Activated naive CD8-positive, alpha-beta T cell (primary cell): Measurements from ENCODE around the gene CC2D1B.
"Not testable (repeated sequence)": the region's sequence is repeated elsewhere in the genome, so short reads cannot be mapped to it uniquely, and the experiment has no call there.

Experiments used
- H3K27ac Mint-ChIP-seq: one replicate; pipeline ENCODE4 v1.8.0; 2021; ENCODE audit warnings: mixed read lengths
- H3K27me3 Mint-ChIP-seq: one replicate; pipeline ENCODE4 v1.8.0; 2021; ENCODE audit warnings: mixed read lengths
- H3K36me3 Mint-ChIP-seq: one replicate; pipeline ENCODE4 v1.8.0; 2021; ENCODE audit warnings: mixed read lengths
- H3K4me1 Mint-ChIP-seq: one replicate; pipeline ENCODE4 v1.8.0; 2021; ENCODE audit warnings: low read depth, mixed read lengths
- H3K4me3 Mint-ChIP-seq: one replicate; pipeline ENCODE4 v1.8.0; 2021; ENCODE audit warnings: mild to moderate bottlenecking, mixed read lengths
- H3K9me3 Mint-ChIP-seq: one replicate; pipeline ENCODE4 v1.8.0; 2021; ENCODE audit warnings: low read depth, mixed read lengths

CC2D1B gene, protein sequence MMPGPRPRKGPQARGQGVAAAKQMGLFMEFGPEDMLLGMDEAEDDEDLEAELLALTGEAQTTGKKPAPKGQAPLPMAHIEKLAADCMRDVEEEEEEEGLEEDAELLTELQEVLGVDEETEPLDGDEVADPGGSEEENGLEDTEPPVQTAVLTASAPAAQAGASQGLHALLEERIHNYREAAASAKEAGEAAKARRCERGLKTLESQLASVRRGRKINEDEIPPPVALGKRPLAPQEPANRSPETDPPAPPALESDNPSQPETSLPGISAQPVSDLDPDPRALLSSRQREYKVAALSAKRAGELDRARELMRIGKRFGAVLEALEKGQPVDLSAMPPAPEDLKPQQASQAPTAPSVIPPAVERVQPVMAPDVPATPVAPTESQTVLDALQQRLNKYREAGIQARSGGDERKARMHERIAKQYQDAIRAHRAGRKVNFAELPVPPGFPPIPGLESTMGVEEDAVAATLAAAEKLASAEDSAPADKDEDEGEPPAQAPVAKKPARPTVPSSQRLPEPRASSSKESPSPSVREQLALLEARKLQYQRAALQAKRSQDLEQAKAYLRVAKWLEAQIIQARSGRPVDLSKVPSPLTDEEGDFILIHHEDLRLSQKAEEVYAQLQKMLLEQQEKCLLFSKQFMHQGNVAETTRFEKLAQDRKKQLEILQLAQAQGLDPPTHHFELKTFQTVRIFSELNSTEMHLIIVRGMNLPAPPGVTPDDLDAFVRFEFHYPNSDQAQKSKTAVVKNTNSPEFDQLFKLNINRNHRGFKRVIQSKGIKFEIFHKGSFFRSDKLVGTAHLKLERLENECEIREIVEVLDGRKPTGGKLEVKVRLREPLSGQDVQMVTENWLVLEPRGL

DNA sequence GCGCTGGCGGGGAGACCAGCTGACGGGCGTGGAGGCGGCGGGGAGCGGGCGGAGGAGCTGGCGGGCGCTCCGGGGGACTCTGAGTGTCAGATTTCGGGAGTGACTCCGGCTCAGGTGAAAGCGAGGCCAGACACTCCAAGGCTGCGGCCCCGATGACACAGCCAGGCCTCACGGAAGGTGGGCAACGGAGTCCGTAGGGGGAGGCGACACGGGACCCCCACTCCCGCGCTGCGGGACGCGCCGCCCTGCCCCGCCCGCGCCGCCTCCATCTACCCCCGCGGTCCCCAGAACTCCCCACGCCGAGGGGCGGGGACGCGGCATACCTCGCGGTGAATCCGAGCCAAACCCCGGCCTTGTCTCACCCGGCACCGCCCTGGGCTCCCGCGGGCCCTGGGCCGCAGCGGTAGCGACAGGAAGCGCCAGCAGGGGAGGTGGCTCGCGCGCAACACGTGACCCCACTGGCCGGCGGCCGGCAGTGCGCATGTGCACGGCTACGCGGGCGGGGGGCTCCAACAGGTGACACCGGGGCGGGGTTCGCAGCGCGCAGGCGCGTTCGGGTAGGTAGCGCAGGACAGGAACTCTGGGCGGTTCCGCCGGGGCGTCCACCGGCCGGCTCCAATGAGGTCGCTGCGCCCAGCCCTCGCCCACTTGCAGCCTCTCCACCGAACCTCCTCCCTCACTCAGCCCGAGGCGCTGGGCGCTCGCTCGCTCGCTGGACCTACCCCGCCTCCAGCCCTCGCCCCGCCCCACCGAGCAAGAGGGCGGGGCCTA, at the start of gene CC2D1B:
TSS of gene CC2D1B (minus strand) at position 460 of the 771 bp plus-strand sequence. CDS start 1,585 bp downstream, outside the sequence.
- peaks cover 52% of the 10 kb centered on the region for H3K4me1 Mint-ChIP-seq

DNA sequence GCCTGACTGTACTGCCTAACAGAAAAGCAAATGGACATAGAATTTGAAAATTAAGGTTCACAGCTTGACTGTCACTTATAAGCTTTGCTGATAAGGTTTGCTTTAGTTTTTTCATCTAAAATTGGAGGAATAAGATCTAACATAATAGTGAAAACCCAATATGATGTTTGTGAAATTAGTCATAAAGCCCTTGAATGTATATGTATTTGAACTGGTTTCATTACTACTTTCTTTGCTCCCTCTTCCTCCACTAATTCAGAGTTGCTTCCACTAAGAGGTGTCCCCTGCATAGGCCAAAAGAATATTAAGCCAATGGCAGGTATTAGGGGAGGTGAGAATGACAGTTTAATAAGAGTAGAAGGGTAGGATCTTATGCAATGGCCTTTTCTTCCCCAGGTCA, 48.9 kb upstream of the CC2D1B start:
- Mint-ChIP-seq H3K9me3 (no peaks in the 10 kb centered on the region), H3K27me3 (no peaks in the 10 kb centered on the region), H3K36me3 (peaks cover 16% of the 10 kb centered on the region), H3K4me1 (peaks cover 27% of the 10 kb centered on the region), H3K4me3 (no peak overlapping the region), H3K27ac (no peak overlapping the region)

More for the DNA sequence above, at the start of gene CC2D1B:
- Mint-ChIP-seq H3K27ac (peak within 1 kb of the TSS; percentile 92), H3K4me3 (peak within 1 kb of the TSS; percentile 97), H3K27me3 (no peaks in the 10 kb centered on the region), H3K36me3 (peaks cover 2% of the 10 kb centered on the region), H3K9me3 (no peaks in the 10 kb centered on the region)

DNA sequence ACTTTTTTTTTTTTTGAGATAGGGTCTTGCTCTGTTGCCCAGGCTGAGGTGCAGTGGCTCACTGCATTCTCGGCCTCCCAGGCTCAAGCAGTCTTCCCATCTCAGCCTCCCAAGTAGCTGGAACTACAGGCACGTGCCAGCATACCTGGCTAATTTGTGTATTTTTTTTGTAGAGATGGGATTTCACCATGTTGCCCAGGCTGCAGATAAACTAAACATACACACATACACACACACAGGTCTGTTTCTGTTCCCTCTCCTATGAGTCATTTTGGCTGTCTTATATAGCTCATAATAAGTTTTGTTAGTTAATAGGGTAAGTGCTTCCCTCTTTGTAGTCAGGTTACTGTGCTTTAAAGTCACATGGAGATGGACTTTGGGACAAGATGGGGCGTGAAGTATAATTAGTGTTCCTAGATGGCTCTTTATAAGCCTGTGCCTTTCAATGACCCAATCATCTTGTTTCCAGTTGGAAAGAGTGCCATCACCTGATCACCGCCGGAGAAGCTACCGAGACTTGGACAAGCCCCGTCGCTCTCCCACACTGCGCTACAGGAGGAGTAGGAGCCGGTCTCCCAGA, 47.5 kb upstream of the CC2D1B start:
- Mint-ChIP-seq H3K36me3 (peaks cover 17% of the 10 kb centered on the region), H3K9me3 (no peaks in the 10 kb centered on the region), H3K27ac (no peak overlapping the region), H3K4me3 (no peak overlapping the region), H3K27me3 (no peaks in the 10 kb centered on the region), H3K4me1 (peaks cover 18% of the 10 kb centered on the region)

DNA sequence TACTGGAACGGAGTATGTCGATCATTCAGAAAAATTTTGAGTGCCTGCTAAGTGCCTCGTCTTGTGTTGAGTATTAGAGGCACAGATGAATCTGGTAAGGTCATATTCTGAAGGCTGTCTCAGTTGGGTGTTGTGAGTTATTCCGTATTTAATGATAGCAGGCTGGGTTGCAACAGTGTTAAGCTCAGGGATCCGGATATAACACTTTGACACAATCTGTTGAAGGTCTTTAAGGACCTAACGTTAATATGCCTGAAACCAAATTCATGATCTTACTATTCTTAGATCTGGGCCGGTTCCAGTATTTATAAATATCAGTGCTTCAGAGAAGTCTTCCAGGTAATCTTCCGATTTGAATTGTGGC, 39.0 kb upstream of the CC2D1B start:
- peaks cover 19% of the 10 kb centered on the region for H3K36me3 Mint-ChIP-seq
- H3K4me1 Mint-ChIP-seq = peaks cover 37% of the 10 kb centered on the region

DNA sequence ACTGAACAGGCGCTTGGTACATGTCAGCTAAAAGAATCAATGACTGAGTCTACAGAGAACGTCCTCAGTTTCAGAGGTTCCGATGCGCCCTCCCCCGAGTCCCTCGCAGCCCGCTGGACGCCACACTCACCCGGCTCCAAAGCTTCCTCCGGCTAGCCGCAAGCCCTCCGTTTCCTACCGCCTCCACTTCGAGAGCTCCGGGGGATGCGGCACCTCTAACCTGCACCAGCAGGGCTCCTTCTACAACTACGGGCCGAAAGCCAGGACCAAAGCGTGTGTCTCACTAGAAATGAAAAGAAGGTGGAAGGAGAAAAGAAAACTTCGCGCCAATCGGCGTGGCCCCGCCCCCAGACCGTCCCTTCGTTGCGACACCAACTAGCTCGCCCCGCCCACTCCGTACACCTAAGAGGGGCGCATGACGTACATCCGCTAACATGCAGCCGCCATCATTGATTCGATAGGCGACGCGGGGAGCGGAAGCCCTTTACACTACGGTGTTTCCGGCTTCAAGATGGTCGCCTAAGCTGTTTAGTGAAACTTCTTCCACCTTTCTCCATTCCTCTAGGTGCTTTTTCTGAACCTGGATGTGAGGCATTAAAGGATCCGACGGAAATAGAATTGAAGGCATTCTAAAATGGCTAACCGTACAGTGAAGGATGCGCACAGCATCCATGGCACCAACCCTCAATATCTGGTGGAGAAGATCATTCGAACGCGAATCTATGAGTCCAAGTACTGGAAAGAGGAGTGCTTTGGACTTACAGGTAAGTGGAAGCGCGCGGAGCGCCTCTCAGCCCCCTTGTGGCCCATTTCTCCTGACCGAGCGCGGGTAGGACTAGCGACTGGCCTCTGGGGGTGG, 38.3 kb upstream of the CC2D1B start, which contains the start of the genes ORC1 and PRPF38A:
TSS of gene ORC1 (minus strand) at position 308 of the 859 bp plus-strand sequence. CDS start 2,200 bp downstream, outside the sequence.
TSS of gene PRPF38A (plus strand) at position 487 of the 859 bp plus-strand sequence. CDS start at position 635, 148 bp downstream.
- peak within 1 kb of the TSS; percentile 100 for H3K4me3 Mint-ChIP-seq
- H3K4me1 Mint-ChIP-seq = peaks cover 37% of the 10 kb centered on the region
- peak within 1 kb of the TSS; percentile 99 for H3K27ac Mint-ChIP-seq
- H3K36me3 Mint-ChIP-seq = peaks cover 19% of the 10 kb centered on the region
- no peaks in the 10 kb centered on the region for H3K27me3 Mint-ChIP-seq
- no peaks in the 10 kb centered on the region for H3K9me3 Mint-ChIP-seq

More for the DNA sequence above, 39.0 kb upstream of the CC2D1B start:
- Mint-ChIP-seq H3K27me3 (no peaks in the 10 kb centered on the region), H3K27ac (peak overlapping the region; percentile 99), H3K4me3 (peak overlapping the region; percentile 100), H3K9me3 (no peaks in the 10 kb centered on the region)

DNA sequence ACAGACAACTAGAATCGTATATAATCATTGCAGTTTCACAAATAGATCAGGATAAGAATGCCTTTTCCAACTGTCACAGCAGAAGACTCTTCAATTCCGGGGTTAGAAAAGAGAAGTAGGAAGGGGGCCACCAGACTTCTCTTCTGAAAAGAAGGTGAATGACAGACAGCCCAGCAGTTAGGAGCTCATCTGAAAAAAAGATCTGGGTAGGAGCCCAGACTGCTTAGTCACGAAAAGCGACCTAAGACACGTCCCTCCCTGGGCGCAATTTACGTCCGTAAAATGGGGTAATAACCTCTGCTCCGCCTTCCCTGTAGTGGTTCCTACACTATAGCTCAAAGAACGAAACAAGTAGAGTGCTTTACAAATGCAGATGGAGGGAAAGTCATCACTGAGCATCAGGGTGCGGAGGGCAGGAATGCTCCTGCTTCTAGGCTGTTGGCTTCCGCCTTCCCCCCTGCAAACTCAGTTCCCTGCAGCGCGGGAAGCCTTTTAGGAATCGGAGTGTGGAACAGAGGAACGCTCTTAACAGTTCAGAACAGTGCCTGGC, 37.6 kb upstream of the CC2D1B start:
- Mint-ChIP-seq H3K27ac (peak overlapping the region; percentile 99), H3K4me3 (peak overlapping the region; percentile 100), H3K9me3 (no peaks in the 10 kb centered on the region), H3K4me1 (peaks cover 33% of the 10 kb centered on the region), H3K36me3 (peaks cover 18% of the 10 kb centered on the region), H3K27me3 (no peaks in the 10 kb centered on the region)

DNA sequence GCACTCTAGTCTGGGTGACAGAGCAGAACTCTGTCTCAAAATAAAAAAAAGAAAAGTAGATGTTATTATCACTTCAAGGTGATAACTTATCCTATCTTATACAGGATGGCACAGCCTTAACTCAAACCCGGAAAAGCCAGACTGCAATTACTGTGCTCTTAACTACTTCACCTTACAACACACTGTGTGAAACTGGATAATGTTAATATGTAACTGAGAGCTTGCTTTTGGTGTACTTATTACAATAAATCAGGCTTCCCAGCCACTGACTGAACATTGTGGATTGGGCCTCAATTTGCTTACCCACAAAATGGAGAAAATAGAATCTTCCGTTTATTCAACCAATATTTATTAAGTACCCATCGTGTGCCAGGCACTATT, 36.8 kb upstream of the CC2D1B start:
- Mint-ChIP-seq H3K27ac (no peak overlapping the region), H3K27me3 (no peaks in the 10 kb centered on the region), H3K4me1 (peaks cover 33% of the 10 kb centered on the region), H3K36me3 (peaks cover 18% of the 10 kb centered on the region), H3K9me3 (no peaks in the 10 kb centered on the region), H3K4me3 (peak overlapping the region; percentile 100)

DNA sequence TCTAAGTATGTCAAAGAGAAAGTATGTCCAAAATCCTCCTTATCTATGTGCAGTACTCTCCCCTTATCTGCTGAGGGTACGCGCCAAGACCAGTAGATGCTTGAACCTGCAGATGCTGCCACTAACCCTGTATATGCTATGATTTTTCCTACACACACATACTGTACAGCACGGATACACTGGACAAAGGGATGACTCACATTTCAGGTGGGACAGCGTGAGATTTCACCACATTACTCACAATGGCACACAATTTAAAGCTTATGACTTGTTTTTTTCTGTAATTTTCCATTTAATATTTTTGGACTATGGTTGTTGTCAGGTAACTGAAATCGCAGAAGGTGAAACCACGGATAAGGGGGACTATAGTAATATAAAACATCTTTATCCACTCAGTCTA, 34.1 kb upstream of the CC2D1B start:
- no peak overlapping the region for H3K27ac Mint-ChIP-seq
- H3K36me3 Mint-ChIP-seq = peaks cover 18% of the 10 kb centered on the region
- H3K9me3 Mint-ChIP-seq = no peaks in the 10 kb centered on the region
- no peaks in the 10 kb centered on the region for H3K27me3 Mint-ChIP-seq
- H3K4me3 Mint-ChIP-seq = no peak overlapping the region
- H3K4me1 Mint-ChIP-seq = peaks cover 15% of the 10 kb centered on the region

DNA sequence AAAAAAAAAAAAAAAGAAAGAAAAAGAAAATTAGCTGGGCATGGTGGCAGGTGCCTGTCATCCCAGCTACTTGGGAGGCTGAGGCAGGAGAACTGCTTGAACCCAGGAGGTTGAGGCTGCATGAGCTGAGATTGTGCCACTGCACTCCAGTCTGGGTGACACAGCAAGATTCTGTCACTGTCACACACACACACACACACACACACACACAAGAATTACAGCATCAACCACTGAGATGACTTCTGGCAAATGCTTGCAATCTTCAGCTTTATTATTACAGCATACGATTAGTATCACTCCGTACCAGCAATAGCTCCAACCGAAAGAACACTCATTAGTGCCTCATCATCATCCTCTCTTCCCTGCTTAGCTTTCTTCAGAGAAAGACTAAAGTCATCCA, 33.6 kb upstream of the CC2D1B start:
- Mint-ChIP-seq H3K4me3 (no peak overlapping the region), H3K27me3 (no peaks in the 10 kb centered on the region), H3K36me3 (peaks cover 18% of the 10 kb centered on the region), H3K27ac (no peak overlapping the region), H3K9me3 (no peaks in the 10 kb centered on the region), H3K4me1 (peaks cover 12% of the 10 kb centered on the region)

DNA sequence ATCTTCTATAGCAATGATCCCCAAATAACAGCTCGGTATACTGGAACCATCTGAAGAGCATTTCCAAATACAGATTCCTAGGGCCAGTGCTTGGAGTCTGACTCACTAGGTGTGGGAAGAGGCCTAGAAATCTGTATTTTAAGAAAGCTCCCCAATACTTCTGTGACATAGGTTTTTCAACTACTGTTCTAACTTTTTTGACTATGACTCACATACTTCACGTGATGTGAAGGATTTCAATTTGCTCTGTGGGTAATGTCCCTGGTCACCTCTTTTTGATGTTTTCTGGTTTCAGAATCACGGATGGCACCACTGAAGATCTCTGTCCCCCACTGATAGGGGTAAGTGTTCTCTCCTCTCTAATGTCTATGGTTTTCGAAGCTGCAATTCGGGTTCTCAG, 27.2 kb upstream of the CC2D1B start:
- no peaks in the 10 kb centered on the region for H3K4me1 Mint-ChIP-seq
- no peaks in the 10 kb centered on the region for H3K9me3 Mint-ChIP-seq
- H3K4me3 Mint-ChIP-seq = no peak overlapping the region
- peaks cover 26% of the 10 kb centered on the region for H3K36me3 Mint-ChIP-seq
- no peak overlapping the region for H3K27ac Mint-ChIP-seq
- no peaks in the 10 kb centered on the region for H3K27me3 Mint-ChIP-seq

DNA sequence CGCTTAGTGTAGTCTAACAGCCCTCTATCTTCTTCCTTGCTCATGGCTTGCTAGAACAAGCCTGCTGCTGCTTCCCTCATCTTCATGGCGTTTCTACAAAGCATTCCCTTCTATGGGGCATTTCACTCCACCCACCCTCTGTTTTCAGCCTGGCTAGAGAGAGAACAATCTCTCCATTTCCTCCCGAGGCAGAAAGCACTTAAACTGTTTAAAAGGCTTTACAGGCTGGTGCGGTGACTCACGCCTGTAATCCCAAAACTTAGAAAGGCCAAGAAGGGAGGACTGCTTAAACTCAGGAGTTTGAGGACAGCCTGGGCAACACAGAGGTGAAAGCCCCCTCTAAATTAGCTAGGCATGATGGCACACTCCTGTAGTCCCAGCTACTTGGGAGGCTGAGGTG, 20.5 kb upstream of the CC2D1B start:
- Mint-ChIP-seq H3K27ac (no peak overlapping the region), H3K27me3 (no peaks in the 10 kb centered on the region), H3K36me3 (peaks cover 18% of the 10 kb centered on the region), H3K4me1 (no peaks in the 10 kb centered on the region), H3K9me3 (no peaks in the 10 kb centered on the region), H3K4me3 (no peak overlapping the region)

DNA sequence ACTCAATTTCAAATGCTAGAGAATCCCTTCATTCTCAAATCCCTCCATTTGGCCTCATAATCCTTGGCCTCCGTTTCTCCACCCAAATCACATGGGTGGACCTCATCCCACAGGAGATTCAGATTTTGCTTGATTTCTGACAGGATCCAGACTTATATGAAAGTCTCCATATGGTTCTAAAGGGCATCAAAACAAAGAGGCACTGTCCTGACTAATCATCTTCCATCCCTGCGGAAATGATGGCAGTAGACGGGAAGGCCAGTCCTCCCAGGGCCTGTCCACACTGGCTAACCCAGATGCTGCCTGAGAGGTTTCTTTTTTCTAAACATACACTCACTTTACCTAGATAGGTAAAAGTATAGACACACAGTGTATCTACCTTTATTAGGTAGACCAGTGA, 19.4 kb upstream of the CC2D1B start:
- peaks cover 18% of the 10 kb centered on the region for H3K36me3 Mint-ChIP-seq
- no peak overlapping the region for H3K27ac Mint-ChIP-seq
- no peaks in the 10 kb centered on the region for H3K27me3 Mint-ChIP-seq
- H3K4me1 Mint-ChIP-seq = no peaks in the 10 kb centered on the region
- H3K4me3 Mint-ChIP-seq = no peak overlapping the region
- no peaks in the 10 kb centered on the region for H3K9me3 Mint-ChIP-seq

DNA sequence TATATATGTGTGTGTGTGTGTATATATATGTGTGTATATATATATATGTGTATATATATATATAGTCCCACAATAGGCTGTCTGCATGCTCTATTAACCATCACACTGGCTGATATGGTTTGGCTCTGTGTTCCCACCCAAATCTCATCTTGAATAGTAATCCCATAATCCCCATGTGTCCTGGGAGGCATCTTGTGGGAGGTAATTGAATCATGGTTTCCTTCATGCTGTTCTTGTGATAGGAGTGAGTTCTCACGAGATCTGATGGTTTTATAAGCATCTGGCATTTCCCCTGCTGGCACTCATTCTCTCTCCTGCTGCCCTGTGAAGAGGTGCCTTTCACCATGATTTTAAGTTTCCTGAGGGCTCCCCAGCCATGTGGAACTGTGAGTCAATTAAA, 3.8 kb upstream of the CC2D1B start:
- not testable (repeated sequence) for H3K27ac Mint-ChIP-seq, H3K4me3 Mint-ChIP-seq, H3K9me3 Mint-ChIP-seq, H3K36me3 Mint-ChIP-seq, H3K27me3 Mint-ChIP-seq
- peaks cover 32% of the 10 kb centered on the region for H3K4me1 Mint-ChIP-seq
